Mesenchymal stem cell (in vitro differentiated cells and primary cell): ENCODE measurements around the gene STK32B.
"Not testable (repeated sequence)": the region's sequence is repeated elsewhere in the genome, so short reads cannot be mapped to it uniquely, and the experiment has no call there.

Experiments
- DNase-seq: peaks from one replicate; pipeline ENCODE4 v3.0.0-alpha.2; 2013
- H2AFZ ChIP-seq: one replicate; pipeline ENCODE4 v1.6.1; 2013; ENCODE audit warnings: low read depth, mild to moderate bottlenecking, control low read depth, inconsistent platforms, low read length, moderate library complexity
- H2AK5ac ChIP-seq: 2 replicates; pipeline ENCODE4 v1.6.1; 2013; ENCODE audit warnings: low read length, moderate library complexity, mild to moderate bottlenecking, inconsistent platforms; ENCODE audit not compliant: severe bottlenecking
- H2BK120ac ChIP-seq: one replicate; pipeline ENCODE4 v1.6.1; 2013; ENCODE audit warnings: low read depth, mild to moderate bottlenecking, inconsistent platforms, low read length, moderate library complexity
- H2BK12ac ChIP-seq, 2 experiments: one replicate each; pipeline ENCODE4 v1.6.1; 2013; ENCODE audit warnings: inconsistent platforms in 2 of 2, low read length in 2 of 2, mild to moderate bottlenecking in 2 of 2, moderate library complexity in 2 of 2, control low read depth in 1 of 2
- H2BK15ac ChIP-seq: one replicate; pipeline ENCODE4 v1.6.1; 2013; ENCODE audit warnings: mild to moderate bottlenecking, low read depth, inconsistent platforms; ENCODE audit not compliant: poor library complexity, severe bottlenecking
- H2BK5ac ChIP-seq: 2 replicates; pipeline ENCODE4 v1.6.1; 2013; ENCODE audit warnings: low read depth, mild to moderate bottlenecking, low read length, control low read depth, inconsistent platforms; ENCODE audit not compliant: poor library complexity, severe bottlenecking
- H3K14ac ChIP-seq, 2 experiments: one replicate each; pipeline ENCODE4 v1.6.1; 2013; ENCODE audit warnings: inconsistent platforms in 2 of 2, low read length in 2 of 2, control low read depth in 1 of 2, mild to moderate bottlenecking in 1 of 2, moderate library complexity in 1 of 2
- H3K18ac ChIP-seq, 2 experiments: one replicate each; pipeline ENCODE4 v1.6.1; 2013; ENCODE audit warnings: inconsistent platforms in 2 of 2, low read length in 2 of 2, control low read depth in 1 of 2, low read depth in 1 of 2, mild to moderate bottlenecking in 1 of 2
- H3K23ac ChIP-seq, 2 experiments: one replicate each; pipeline ENCODE4 v1.6.1; 2013; ENCODE audit warnings: inconsistent platforms in 2 of 2, low read length in 2 of 2, mild to moderate bottlenecking in 2 of 2, moderate library complexity in 2 of 2, control low read depth in 1 of 2
- H3K27ac ChIP-seq: 2 replicates; pipeline ENCODE4 v1.5.1; 2013; ENCODE audit warnings: mild to moderate bottlenecking, moderate library complexity, low read length, control low read depth, inconsistent platforms; ENCODE audit not compliant: poor library complexity, severe bottlenecking
- H3K27me3 ChIP-seq, 2 experiments: 2 replicates each; pipeline versions ENCODE4 v1.6.1 to v1.7.0; 2013; ENCODE audit warnings: low read length in 2 of 2, mild to moderate bottlenecking in 2 of 2, moderate library complexity in 2 of 2, control low read depth in 1 of 2, inconsistent platforms in 1 of 2; ENCODE audit not compliant: control insufficient read depth in 1 of 2, insufficient read depth in 1 of 2
- H3K36me3 ChIP-seq, 2 experiments: 2 replicates each; pipeline versions ENCODE4 v1.6.1 to v1.7.0; 2013; ENCODE audit warnings: low read length in 2 of 2, control low read depth in 1 of 2, inconsistent platforms in 1 of 2, low read depth in 1 of 2, mild to moderate bottlenecking in 1 of 2; ENCODE audit not compliant: insufficient read depth in 2 of 2, control insufficient read depth in 1 of 2
- H3K4ac ChIP-seq, 2 experiments: one replicate each; pipeline ENCODE4 v1.6.1; 2013; ENCODE audit warnings: inconsistent platforms in 2 of 2, low read length in 2 of 2, mild to moderate bottlenecking in 2 of 2, moderate library complexity in 2 of 2, control low read depth in 1 of 2, low read depth in 1 of 2
- H3K4me1 ChIP-seq: 2 replicates; pipeline ENCODE4 v1.6.1; 2013; ENCODE audit warnings: low read depth, low read length, control low read depth; ENCODE audit not compliant: control insufficient read depth, insufficient read depth
- H3K4me2 ChIP-seq: 2 replicates; pipeline ENCODE4 v1.6.1; 2013; ENCODE audit warnings: low read length, mild to moderate bottlenecking, inconsistent platforms; ENCODE audit not compliant: poor library complexity, severe bottlenecking
- H3K4me3 ChIP-seq, 2 experiments: 2 replicates each; pipeline versions ENCODE4 v1.5.1 to v1.7.0; 2013; ENCODE audit warnings: low read length in 2 of 2, mild to moderate bottlenecking in 2 of 2, control low read depth in 1 of 2, low read depth in 1 of 2; ENCODE audit not compliant: insufficient read depth in 1 of 2
- H3K79me1 ChIP-seq: replicated peaks from 2 replicates; pipeline ENCODE4 v1.6.1; 2013; ENCODE audit warnings: mild to moderate bottlenecking, control low read depth, low read length, inconsistent platforms; ENCODE audit not compliant: poor library complexity, severe bottlenecking
- H3K9ac ChIP-seq: 2 replicates; pipeline ENCODE4 v1.7.0; 2013; ENCODE audit warnings: mild to moderate bottlenecking, low read length, moderate library complexity
- H3K9me3 ChIP-seq: 2 replicates; pipeline ENCODE4 v1.7.0; 2013; ENCODE audit warnings: mild to moderate bottlenecking, low read length; ENCODE audit not compliant: control insufficient read depth
- H4K8ac ChIP-seq: one replicate; pipeline ENCODE4 v1.6.1; 2013; ENCODE audit warnings: inconsistent platforms, mild to moderate bottlenecking, low read length, moderate library complexity
- H4K91ac ChIP-seq: one replicate; pipeline ENCODE4 v1.6.1; 2013; ENCODE audit warnings: mild to moderate bottlenecking, low read length, inconsistent platforms
- WGBS: methylation state at CpG from one replicate; pipeline ENCODE4 v1.1.7; 2013; ENCODE audit warnings: mixed read lengths; 5-methylcytosine and 5-hydroxymethylcytosine counted together

The STK32B gene

GRCh38 chr4:5278213-5278612, 226.9 kb downstream of the STK32B start:
- no peak overlapping the region for H4K8ac ChIP-seq
- H2AFZ ChIP-seq, result no peak overlapping the region
- no peak for DNase-seq

DNA sequence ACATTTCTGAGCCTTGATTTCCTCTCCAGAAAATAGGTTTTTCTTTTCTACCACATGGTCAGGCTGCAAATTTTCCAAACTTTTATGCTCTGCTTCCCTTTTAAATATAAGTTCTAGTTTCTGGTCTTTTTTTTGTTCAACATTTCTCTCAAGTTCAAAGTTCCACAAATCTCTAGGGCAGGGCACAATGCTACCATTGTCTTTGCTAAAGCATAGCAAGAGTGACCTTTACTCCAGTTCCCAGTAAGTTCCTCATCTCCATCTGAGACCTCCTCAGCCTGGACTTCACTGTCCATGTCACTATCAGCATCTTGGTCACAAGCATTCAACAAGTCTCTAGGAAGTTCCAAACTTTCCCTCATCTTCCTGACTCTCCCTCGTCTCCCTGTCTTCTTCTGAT, 228.8 kb downstream of the STK32B start:
- H3K4me3 ChIP-seq, H2BK5ac ChIP-seq, H3K18ac ChIP-seq, H2BK12ac ChIP-seq, H3K27me3 ChIP-seq, H2BK120ac ChIP-seq, H2AK5ac ChIP-seq, H3K36me3 ChIP-seq, H3K4me2 ChIP-seq, DNase-seq, H3K9ac ChIP-seq, H3K79me1 ChIP-seq, H4K8ac ChIP-seq, H2BK15ac ChIP-seq, H3K27ac ChIP-seq, H4K91ac ChIP-seq, H3K14ac ChIP-seq, H3K23ac ChIP-seq, H3K4me1 ChIP-seq, H3K4ac ChIP-seq, H2AFZ ChIP-seq, H3K9me3 ChIP-seq: not testable (repeated sequence)
- 52% methylated on average over 1 of the region's 1 CpG for WGBS

More at GRCh38 chr4:5278213-5278612, 226.9 kb downstream of the STK32B start:
- H3K18ac ChIP-seq, result no peak overlapping the region
- H3K27ac ChIP-seq, result no peak overlapping the region
- no peaks in the 10 kb centered on the region for H3K36me3 ChIP-seq
- H3K4ac ChIP-seq, result no peak overlapping the region
- no peak overlapping the region for H2BK5ac ChIP-seq
- no peak overlapping the region for H3K14ac ChIP-seq
- WGBS, result no CpG with 5 or more reads among the region's 4 CpGs
- no peak overlapping the region for H3K4me3 ChIP-seq
- no peaks in the 10 kb centered on the region for H3K4me1 ChIP-seq
- no peaks in the 10 kb centered on the region for H3K79me1 ChIP-seq
- no peak overlapping the region for H3K23ac ChIP-seq
- no peak overlapping the region for H2AK5ac ChIP-seq
- no peak overlapping the region for H2BK15ac ChIP-seq
- no peaks in the 10 kb centered on the region for H3K27me3 ChIP-seq
- no peak overlapping the region for H3K9ac ChIP-seq
- no peak overlapping the region for H3K4me2 ChIP-seq
- no peaks in the 10 kb centered on the region for H3K9me3 ChIP-seq
- no peak overlapping the region for H4K91ac ChIP-seq
- H2BK12ac ChIP-seq, result no peak overlapping the region
- no peak overlapping the region for H2BK120ac ChIP-seq

DNA sequence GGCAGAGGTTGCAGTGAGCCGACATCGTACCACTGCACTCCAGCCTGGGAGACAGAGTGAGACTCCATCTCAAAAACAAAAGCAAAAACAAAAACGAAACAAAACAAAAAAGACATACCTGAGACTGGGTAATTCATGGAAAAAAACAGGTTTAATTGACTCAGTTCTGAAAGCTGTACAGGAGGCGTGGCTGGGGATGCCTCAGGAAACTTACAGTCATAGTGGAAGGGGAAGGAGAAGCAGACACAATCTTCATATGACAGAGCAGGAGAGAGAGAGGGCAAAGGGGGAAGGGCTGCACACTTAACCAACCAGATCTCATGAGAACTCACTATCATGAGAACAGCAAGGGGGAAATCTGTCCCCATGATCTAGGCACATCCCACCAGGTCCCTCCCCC, 229.5 kb downstream of the STK32B start:
- 55% methylated on average over 1 of the region's 4 CpGs for WGBS
- no peak overlapping the region for H2BK5ac ChIP-seq

DNA sequence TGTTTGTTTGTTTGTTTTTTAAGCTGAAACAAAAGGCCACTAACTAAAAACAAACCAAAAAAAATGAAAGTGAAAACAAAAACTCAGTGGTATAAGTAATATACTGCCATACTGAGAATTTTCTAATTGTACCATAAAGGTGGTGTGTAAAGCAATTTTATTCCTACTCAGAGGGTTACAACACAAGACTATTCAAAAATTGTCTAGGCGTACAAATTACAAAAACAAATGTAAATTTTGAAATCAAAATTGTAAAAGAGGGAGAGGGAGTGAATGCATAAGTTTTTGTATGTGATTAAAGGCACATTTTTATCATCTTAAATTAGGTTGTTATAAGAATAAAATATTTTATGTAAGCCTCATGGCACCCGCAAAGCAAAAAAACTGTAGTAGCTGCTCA, 232.6 kb downstream of the STK32B start:
- no CpG with 5 or more reads among the region's 2 CpGs for WGBS

More for the DNA sequence above, 229.5 kb downstream of the STK32B start:
- Histone ChIP-seq H3K4me3 (no peak overlapping the region), H3K23ac (no peak overlapping the region), H3K4me1 (no peaks in the 10 kb centered on the region), H2BK15ac (no peak overlapping the region), H3K9ac (no peak overlapping the region), H3K27me3 (no peaks in the 10 kb centered on the region), H3K18ac (no peak overlapping the region), H2BK12ac (no peak overlapping the region), H4K8ac (no peak overlapping the region), H4K91ac (no peak overlapping the region), H3K4me2 (no peak overlapping the region), H2AFZ (no peak overlapping the region), H3K36me3 (no peaks in the 10 kb centered on the region), H3K14ac (no peak overlapping the region), H2AK5ac (no peak overlapping the region), H3K9me3 (no peaks in the 10 kb centered on the region), H2BK120ac (no peak overlapping the region), H3K4ac (no peak overlapping the region), H3K79me1 (no peaks in the 10 kb centered on the region), H3K27ac (no peak overlapping the region)
- no peak for DNase-seq

More for the DNA sequence above, 232.6 kb downstream of the STK32B start:
- Histone ChIP-seq H2AK5ac (no peak overlapping the region), H4K8ac (no peak overlapping the region), H3K79me1 (no peaks in the 10 kb centered on the region), H2BK120ac (no peak overlapping the region), H3K4me1 (no peaks in the 10 kb centered on the region), H2BK12ac (no peak overlapping the region), H2AFZ (no peak overlapping the region), H3K14ac (no peak overlapping the region), H2BK5ac (no peak overlapping the region), H3K4me2 (no peak overlapping the region), H3K4ac (no peak overlapping the region), H3K9ac (no peak overlapping the region), H2BK15ac (no peak overlapping the region), H3K27ac (no peak overlapping the region), H3K18ac (no peak overlapping the region), H3K9me3 (no peaks in the 10 kb centered on the region), H3K23ac (no peak overlapping the region), H3K4me3 (no peak overlapping the region), H3K36me3 (no peaks in the 10 kb centered on the region), H3K27me3 (no peaks in the 10 kb centered on the region), H4K91ac (no peak overlapping the region)
- no peak for DNase-seq
